NB4 (cell line): ENCODE data around the gene CCDC51.
"Not testable (repeated sequence)": the region's sequence is repeated elsewhere in the genome, so short reads cannot be mapped to it uniquely, and the experiment has no call there.

Source experiments
- DNase-seq: peaks from one replicate; pipeline ENCODE4 v3.0.0; 2010; ENCODE audit warnings: low read depth
- H3K4me3 ChIP-seq: one replicate; pipeline ENCODE4 v1.5.1; 2011; ENCODE audit warnings: mild to moderate bottlenecking, low read depth, low read length, moderate library complexity
- MYC ChIP-seq: IDR thresholded peaks from 2 replicates; pipeline ENCODE4 v1.6.1; 2011; ENCODE audit warnings: low read depth, low read length
- POLR2A ChIP-seq: IDR thresholded peaks from 2 replicates; pipeline ENCODE4 v1.6.1; 2011; ENCODE audit warnings: mild to moderate bottlenecking; ENCODE audit not compliant: insufficient read length; ENCODE audit errors: extremely low read depth
- TF ChIP-seq, protein P1 (sequence below): IDR thresholded peaks from 2 replicates; pipeline ENCODE4 v1.6.1; 2011; ENCODE audit warnings: low read depth, low read length
- TF ChIP-seq, protein P2 (sequence below): IDR thresholded peaks from one replicate; pipeline ENCODE4 v1.5.1; 2012; ENCODE audit warnings: low read depth, low read length

CCDC51 gene

DNA sequence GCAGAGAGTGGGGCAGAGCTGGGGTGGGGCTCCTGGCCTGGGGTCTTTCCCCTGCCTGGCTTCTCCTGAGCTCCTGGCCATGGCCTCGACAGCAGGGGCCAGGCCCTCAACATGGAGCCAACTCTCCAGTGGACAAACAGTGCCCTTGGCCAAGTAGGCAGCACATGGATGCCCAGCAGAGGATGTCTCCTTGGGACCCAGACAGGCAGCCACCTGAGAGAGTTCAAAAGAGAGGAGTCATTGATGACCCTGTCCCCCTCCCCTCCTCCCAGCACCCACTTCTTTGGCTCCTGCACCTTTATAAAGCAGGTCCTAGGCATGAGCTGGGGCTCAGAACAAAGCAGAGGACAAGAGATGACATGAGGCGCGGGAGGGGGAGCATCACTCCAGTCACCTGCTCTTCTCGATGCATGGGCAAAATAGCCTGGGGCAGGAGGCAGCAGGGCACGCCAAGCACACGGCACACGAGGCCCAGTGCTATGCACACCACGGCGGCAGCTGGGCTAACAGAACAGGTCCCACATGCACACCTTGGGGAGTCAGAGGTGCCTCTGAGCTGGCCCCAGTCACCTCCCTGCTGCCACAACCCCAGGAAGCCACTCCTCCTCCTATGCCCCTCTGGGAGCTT lies 36.6 kb upstream of the CCDC51 start:
- no peak overlapping the region for H3K4me3 ChIP-seq
- TF ChIP-seq, protein P1, sequence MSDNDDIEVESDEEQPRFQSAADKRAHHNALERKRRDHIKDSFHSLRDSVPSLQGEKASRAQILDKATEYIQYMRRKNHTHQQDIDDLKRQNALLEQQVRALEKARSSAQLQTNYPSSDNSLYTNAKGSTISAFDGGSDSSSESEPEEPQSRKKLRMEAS = no peak
- TF ChIP-seq, protein P2, sequence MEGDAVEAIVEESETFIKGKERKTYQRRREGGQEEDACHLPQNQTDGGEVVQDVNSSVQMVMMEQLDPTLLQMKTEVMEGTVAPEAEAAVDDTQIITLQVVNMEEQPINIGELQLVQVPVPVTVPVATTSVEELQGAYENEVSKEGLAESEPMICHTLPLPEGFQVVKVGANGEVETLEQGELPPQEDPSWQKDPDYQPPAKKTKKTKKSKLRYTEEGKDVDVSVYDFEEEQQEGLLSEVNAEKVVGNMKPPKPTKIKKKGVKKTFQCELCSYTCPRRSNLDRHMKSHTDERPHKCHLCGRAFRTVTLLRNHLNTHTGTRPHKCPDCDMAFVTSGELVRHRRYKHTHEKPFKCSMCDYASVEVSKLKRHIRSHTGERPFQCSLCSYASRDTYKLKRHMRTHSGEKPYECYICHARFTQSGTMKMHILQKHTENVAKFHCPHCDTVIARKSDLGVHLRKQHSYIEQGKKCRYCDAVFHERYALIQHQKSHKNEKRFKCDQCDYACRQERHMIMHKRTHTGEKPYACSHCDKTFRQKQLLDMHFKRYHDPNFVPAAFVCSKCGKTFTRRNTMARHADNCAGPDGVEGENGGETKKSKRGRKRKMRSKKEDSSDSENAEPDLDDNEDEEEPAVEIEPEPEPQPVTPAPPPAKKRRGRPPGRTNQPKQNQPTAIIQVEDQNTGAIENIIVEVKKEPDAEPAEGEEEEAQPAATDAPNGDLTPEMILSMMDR = no peak
- TF ChIP-seq POLR2A (no peak), MYC (no peak)
- DNase-seq = no peak

DNA sequence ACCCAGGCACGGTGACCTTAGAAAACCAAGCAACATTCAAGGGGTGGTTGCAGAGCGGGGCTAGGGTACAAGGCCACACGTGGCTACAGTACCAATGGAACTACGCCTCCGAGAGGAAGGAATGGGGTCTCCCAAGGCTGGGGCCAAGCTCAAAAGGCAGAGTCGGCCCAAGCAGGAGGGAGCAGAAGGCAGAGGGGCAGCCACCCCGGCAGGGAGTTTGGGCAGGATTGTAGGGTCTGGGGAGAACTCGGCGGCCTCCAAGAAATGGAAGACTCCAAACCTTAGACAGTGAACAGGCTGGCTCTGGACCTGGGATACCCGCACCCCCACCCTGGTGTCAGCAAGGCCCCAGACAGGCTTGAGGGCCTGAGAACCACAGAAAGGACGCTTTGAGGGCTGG lies 35.3 kb upstream of the CCDC51 start:
- no peak overlapping the region for H3K4me3 ChIP-seq
- TF ChIP-seq POLR2A = no peak
- no peak for TF ChIP-seq MYC
- TF ChIP-seq, protein P2 = no peak
- TF ChIP-seq, protein P1 = no peak
- DNase-seq = no peak

DNA sequence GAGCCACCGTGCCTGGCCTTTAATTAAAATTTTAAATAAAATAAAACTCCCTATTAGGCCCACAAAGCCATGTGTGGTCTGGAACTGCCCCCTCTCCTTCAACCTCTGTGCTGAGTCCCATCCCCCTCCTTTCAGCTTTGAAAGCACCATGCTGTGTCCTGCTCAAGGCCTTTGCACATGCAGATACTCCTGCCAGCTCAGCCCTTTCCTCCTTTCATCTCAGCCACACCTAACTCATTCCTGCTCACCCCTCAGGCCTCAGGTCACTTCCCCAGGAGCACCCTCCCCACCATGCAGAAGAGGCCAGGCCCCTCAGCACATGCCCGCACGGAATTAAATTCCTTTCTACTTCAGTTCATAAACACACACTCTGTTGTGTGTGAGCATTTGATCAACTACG lies 34.7 kb upstream of the CCDC51 start:
- TF ChIP-seq, protein P1 = no peak
- TF ChIP-seq, protein P2 = no peak
- TF ChIP-seq POLR2A (no peak), MYC (no peak)
- H3K4me3 ChIP-seq = no peak overlapping the region
- DNase-seq = no peak

DNA sequence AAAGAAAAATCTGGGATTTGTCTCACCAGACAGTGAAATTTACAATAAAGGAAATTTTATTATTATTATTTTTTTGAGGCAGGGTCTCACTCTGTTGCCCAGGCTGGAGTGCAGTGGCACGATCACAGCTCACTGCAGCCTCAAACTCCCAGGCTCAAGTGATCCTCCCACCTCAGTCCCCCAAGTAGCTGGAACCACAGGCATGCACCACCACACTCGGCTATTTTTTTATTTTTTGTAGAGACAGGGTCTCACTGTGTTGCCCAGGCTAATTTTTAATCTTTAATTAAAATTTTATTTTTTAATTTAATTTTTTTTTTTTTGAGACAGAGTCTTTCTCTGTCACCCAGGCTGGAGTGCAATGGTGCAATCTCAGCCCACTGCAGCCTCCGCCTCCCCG lies 34.1 kb upstream of the CCDC51 start:
- H3K4me3 ChIP-seq, DNase-seq: not testable (repeated sequence)

DNA sequence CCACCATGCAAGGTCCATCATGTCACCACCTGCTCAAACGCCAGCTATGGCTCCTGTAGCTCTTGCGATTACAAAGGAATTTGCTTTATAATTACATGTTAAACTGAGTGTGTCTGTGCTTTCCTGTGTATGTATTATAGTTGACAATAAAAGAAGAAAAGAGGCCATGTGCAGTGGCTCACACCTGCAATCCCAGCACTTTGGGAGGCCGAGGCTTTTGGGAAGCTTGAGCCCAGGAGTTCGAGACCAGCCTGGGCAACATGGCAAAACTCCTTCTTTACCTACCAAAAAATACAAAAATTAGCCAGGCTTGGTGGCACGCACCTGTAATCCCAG lies 33.7 kb upstream of the CCDC51 start:
- H3K4me3 ChIP-seq = no peak overlapping the region
- no peak for DNase-seq

DNA sequence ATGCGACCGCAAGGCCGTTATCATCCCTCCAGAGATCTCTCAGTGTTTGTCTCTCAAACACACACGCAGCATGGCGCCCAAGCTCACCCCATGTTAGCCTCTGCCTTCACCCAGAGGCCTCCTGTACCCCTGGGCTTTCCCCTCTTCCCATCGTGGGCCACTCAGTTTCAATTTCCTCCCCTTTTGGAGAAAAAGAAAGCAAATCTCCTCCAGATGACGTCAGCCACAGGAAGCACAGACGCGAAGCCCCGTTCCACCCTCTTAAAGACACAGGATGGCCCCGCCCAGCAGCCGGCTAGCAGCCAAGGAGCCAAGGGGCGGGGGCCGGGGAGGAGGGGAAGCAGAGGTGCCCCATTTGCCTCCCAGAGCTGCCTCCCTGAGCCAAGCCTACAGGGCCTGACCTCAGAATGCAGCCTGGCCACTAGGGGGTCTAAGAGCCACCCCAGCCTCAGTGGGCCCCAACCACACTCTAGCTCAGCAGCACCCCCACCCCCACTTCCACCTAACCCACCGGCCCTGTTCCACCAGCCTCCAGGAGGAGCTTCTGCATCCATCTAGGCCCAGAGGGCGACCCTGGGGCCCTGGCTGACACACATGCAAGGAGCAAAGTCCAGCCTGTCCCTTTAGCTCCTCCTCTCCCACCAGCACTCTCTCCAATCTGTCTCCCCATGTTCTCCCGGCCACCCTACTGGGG lies 33.2 kb upstream of the CCDC51 start:
- DNase-seq = peak; percentile 97
- peak overlapping the region; percentile 95 for H3K4me3 ChIP-seq
- TF ChIP-seq, protein P2 = peak; percentile 57
- peak; percentile 68 for TF ChIP-seq POLR2A
- peak; percentile 35 for TF ChIP-seq MYC
- TF ChIP-seq, protein P1 = no peak

More for the DNA sequence above, 33.7 kb upstream of the CCDC51 start:
- no peak for TF ChIP-seq MYC

DNA sequence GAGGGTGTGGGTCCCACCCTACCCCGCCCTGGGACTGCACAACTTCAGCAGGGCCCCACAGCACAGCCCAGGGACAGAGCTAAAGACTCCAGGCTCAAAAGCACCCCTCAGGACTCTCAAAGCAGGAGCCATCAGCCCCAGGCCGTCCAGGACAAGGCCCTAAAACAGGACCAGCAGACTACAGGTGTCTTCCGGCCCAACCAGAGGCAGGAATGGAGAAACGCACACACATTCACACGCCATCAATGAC lies 32.7 kb upstream of the CCDC51 start:
- H3K4me3 ChIP-seq = peak overlapping the region; percentile 95
- TF ChIP-seq, protein P2 = no peak
- TF ChIP-seq, protein P1 = peak; percentile 76
- TF ChIP-seq POLR2A = no peak
- peak; percentile 40; the same call in 1 of the 2 replicates for TF ChIP-seq MYC
- no peak for DNase-seq
